HPDE6-E6E7 (cell line): ENCODE data around the gene PSMD13.
"Not testable (repeated sequence)": the region's sequence is repeated elsewhere in the genome, so short reads cannot be mapped to it uniquely, and the experiment has no call there.

Source experiments
- DNase-seq: peaks from one replicate; pipeline ENCODE4 v3.0.0; 2011; ENCODE audit warnings: missing footprints; ENCODE audit errors: extremely low spot score

PSMD13 gene

DNA sequence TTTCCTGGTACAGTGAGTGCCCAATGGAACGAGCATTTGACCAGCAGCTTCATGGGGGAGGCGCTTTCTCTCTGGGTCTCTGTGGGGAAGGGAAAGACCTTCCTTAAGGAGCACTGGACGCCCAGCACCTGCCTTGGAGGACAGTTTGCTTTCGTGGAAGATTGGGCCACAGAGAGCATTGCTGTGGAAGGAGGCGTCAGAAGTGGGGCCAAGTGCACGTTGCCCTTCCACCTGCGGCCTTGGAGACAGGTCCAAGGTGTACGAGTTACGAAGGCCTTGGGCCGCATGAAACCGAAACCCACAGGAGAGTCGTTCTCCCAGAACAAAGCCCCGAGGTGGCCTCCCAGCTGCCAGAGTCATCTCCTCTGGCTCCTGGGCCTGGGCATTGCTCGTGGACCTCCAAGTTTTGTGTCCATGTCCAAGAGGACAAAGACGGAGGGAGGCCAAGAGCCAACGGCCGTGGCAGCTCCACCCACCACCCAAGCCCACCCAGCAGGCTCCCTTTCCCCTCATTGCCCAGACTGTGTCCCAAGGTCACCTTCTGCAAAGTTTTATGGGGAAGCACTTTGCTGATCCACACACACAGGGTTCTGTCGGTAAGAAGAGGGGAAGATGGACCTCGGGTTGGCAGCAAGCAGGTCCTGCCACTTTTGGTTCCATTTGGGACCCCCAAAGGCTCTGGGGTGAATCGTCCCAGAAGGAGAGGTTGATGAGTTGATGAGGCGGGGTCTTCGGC is 35.6 kb downstream of the PSMD13 start:
- DNase-seq = no peak

DNA sequence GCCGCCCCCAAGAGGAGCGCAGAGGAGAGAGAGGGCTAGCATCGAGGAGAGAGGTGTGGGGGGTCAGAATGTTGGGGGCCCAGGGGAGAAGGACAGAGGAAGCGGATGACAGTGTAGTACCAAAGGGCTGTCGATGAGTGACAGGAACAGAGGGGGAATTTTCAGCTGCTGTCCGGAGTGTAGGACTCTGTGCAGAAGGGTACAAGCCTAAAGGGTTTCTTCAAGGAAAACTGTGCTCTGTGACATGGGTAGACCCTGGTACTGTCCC is 36.1 kb downstream of the PSMD13 start:
- no peak for DNase-seq

GRCh38 chr11:276219-276618 is 39.4 kb downstream of the PSMD13 start:
- DNase-seq = no peak

DNA sequence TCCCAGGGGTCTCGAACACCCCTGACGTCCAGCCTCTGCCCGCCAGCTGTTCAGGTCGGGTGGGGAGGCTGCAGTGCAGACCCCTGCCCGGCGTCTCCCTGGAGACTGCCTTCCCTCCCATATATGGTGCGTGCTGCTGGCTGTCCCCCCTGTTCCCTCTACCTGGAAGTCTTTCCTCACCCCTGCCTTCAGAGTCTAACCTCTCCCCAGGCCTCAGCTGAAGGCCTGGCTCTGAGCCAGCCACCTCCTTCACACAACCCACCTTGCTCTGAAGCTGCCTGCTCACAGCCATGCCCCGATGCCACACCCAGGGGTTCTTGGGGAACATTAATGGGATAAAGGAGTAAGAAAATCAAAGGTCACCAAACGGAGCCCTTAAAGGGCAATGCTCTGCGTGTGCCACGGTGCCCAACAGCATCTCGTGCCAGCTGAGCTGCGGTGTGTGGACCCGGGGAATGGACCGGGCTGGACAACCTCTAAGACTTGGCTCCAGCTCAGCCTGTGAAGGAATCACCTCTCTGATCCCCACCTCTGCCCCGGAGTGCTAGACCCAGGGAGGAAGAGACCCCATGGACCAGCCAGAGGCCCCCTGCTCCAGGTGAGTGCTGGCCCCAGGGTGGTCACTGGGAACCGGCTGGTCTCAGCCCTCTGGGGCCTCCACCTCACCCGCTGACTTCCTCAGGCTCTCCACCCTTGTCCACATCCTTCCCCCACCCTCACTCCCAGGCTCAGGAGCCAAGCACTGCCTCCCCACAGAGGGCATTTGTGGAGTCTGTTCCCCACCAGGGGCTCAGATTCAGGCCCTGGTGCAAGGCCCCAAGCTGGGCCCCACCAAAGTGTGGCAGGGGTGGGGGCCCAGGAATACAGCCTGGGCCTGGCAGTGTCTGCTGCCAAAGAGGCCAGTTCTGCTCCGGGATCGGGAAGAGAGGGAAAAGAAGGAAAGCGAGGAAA is 41.5 kb downstream of the PSMD13 start, which contains the start of gene NLRP6:
Gene NLRP6, plus strand, starts transcription at position 407 of the 951 bp plus-strand sequence. Its CDS starts 163 bp downstream, at position 570.
- no peak for DNase-seq

- no peak for DNase-seq
Measured at GRCh38 chr11:279040-279965, 42.5 kb downstream of the PSMD13 start.

DNA sequence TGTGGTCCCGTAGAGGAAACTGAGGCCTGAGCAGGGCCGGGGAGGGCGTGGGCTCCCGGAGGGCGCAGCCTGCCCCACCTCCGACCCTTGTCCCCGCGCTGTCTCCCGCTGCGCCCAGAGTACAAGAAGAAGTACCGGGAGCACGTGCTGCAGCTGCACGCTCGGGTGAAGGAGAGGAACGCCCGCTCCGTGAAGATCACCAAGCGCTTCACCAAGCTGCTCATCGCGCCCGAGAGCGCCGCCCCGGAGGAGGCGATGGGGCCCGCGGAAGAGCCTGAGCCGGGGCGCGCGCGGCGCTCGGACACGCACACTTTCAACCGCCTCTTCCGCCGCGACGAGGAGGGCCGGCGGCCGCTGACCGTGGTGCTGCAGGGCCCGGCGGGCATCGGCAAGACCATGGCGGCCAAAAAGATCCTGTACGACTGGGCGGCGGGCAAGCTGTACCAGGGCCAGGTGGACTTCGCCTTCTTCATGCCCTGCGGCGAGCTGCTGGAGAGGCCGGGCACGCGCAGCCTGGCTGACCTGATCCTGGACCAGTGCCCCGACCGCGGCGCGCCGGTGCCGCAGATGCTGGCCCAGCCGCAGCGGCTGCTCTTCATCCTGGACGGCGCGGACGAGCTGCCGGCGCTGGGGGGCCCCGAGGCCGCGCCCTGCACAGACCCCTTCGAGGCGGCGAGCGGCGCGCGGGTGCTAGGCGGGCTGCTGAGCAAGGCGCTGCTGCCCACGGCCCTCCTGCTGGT is 43.4 kb downstream of the PSMD13 start:
- no peak for DNase-seq

DNA sequence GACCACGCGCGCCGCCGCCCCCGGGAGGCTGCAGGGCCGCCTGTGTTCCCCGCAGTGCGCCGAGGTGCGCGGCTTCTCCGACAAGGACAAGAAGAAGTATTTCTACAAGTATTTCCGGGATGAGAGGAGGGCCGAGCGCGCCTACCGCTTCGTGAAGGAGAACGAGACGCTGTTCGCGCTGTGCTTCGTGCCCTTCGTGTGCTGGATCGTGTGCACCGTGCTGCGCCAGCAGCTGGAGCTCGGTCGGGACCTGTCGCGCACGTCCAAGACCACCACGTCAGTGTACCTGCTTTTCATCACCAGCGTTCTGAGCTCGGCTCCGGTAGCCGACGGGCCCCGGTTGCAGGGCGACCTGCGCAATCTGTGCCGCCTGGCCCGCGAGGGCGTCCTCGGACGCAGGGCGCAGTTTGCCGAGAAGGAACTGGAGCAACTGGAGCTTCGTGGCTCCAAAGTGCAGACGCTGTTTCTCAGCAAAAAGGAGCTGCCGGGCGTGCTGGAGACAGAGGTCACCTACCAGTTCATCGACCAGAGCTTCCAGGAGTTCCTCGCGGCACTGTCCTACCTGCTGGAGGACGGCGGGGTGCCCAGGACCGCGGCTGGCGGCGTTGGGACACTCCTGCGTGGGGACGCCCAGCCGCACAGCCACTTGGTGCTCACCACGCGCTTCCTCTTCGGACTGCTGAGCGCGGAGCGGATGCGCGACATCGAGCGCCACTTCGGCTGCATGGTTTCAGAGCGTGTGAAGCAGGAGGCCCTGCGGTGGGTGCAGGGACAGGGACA is 44.1 kb downstream of the PSMD13 start:
- DNase-seq = no peak

DNA sequence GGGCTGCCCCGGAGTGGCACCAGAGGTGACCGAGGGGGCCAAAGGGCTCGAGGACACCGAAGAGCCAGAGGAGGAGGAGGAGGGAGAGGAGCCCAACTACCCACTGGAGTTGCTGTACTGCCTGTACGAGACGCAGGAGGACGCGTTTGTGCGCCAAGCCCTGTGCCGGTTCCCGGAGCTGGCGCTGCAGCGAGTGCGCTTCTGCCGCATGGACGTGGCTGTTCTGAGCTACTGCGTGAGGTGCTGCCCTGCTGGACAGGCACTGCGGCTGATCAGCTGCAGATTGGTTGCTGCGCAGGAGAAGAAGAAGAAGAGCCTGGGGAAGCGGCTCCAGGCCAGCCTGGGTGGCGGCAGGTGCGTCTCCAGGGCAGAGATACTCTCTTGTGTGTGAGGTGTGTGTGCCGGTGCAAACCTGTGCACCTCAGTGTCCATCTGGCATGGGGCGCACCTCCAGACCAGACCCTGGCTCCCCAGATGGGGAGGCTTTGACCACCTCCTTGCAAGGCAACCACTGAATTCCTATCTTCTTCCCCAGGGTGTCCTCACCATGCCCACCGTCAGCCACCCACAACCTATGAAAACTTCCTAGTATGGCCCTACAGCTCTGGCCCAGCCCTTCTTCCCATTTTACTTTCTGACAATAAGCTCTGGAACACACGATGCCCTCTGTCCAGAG is 44.8 kb downstream of the PSMD13 start:
- DNase-seq = no peak

DNA sequence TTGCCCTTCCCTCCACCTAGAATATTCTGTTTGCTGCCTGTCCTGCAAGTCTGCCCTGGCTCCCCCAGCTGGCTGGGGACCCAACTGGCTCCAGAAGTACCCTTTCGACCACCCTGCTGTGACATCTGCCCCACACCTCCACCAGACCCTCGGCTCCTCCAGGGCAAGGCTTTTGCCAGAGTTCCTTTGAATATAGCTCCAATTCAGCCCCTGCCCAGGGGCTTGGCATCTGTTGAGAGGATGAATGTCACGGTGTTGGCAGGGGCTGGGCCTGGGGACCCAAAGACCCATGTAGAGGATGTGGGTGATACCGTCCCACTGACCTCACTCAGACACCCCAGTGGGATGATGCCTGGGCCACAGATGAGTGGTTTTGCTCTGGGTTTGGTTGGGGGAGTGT is 45.4 kb downstream of the PSMD13 start:
- no peak for DNase-seq

DNA sequence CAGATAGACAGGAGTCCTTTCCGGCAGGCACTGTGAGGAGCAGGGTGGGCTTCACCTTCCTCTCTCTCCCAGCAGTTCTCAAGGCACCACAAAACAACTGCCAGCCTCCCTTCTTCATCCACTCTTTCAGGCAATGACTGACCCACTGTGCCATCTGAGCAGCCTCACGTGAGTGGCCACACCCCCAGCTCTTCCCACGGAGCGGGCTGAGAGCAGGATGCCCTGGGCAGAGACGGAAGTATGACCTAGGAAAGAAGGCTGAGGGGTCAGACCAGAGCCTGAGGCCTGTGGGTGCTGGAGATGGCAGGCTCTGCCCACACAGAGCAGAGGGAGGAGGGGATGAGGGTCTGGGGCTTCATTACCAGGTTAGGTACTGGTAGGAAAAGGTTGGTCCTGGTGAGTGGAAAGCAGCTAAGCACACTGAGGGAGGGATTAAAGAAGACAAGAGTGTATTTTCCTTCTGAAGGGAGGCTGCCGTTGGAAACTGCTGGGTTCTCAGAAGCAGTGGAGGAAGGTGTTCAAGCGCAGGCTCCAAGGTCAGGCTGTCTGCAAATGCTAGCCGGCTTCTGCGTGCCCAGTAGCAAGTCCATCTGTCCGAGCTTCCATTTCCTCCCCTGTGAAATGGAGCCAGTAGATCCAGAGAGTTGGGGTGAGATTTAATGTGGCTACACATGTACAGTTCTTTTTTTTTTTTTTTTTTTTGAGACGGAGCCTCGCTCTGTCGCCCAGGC is 46.0 kb downstream of the PSMD13 start:
- DNase-seq = no peak

DNA sequence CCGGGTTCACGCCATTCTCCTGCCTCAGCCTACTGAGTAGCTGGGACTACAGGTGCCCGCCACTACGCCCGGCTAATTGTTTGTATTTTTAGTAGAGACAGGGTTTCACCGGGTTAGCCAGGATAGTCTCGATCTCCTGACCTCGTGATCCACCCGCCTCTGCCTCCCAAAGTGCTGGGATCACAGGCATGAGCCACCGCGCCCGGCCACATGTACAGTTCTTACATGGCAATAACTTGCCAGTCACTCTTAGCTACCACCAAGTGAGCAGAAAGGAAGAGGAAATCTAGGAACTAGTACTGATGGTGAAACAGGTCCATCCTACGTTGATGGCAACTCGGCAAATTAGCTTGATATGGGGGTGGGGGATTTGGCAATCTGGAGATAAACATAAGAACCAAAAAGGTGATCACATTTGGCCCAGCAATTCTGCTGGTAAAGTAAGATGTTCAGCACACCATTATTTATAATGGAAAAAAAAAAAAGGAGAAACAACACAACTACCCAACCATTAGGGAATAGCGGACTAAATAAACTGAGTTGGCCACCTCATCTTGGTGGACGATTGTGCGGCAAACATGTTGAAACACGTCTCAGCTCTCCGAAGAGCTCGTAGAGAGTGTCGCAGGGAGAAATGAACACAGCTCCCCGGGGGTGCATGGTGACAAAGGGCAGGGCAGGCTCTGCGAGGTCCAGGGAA is 46.8 kb downstream of the PSMD13 start:
- no peak for DNase-seq

- no peak for DNase-seq
Measured at GRCh38 chr11:284105-285020, 47.6 kb downstream of the PSMD13 start.

- no peak for DNase-seq
Measured at GRCh38 chr11:285021-285893, 48.5 kb downstream of the PSMD13 start.

- no peak for DNase-seq
Measured at GRCh38 chr11:285894-286220, 49.1 kb downstream of the PSMD13 start.

DNA sequence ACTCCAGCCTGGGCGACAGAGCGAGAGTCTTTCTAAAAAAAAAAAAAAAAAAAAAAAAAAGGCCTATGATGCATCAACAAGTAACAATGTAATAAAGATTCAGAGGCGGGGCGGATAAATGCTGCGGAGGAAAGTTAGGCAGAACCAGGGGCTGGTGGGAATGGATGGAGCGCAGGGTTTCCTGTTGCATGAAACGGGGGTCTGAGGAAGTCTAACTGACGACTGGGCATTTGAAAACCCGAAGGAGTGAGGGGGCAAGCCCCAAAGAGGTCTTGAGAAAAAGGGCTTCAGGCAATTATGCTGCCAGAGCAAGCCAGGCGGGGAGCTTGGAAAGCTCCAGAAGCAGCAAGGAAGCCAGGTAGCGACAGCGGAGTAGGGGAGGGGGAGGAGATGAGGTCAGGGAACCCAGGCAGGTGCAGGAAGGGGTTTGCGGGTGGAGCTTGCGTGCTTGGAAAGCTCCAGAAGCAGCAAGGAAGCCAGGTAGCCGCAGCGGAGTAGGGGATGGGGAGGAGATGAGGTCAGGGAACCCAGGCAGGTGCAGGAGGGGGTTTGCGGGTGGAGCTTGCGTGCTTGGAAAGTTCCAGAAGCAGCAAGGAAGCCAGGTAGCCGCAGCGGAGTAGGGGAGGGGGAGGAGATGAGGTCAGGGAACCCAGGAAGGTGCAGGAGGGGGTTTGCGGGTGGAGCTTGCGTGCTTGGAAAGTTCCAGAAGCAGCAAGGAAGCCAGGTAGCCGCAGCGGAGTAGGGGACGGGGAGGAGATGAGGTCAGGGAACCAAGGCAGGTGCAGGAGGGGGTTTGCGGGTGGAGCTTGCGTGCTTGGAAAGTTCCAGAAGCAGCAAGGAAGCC is 50.4 kb downstream of the PSMD13 start:
- DNase-seq = not testable (repeated sequence)
